ENCODE measurements around the gene KDM4F.

DNA sequence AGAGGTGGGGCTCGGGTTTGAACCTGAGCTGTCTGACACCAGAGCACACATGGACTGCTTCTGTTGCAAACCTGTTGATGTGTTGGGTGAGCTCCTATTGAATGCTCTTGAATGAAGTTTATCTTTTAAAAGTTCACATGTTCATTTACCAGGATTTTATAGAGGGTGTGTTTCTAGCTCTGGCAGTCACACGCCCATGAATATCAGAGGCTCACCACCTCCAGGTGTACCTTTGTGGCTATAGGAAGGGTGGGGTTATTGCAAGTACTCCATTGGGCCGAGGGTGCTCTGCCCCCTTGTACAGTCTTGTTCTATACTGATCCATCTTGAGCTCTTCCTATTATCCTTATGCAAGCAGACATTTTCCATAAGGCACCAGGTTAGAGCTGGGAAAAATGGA lies 49.6 kb downstream of the KDM4F start:
- TF ChIP-seq CTCF (IDR thresholded peaks at IDR 0.05), result no peak
- no peak for TF ChIP-seq POLR2A (IDR thresholded peaks at IDR 0.05)

Measured in esophagus squamous epithelium (tissue), 4 donors.